Retina (tissue), 1 donor: ENCODE measurements around the gene PRM2.
A peak's percentile ranks its signal among the peaks of the same experiment; 100 is the strongest.

Experiments
- DNase-seq: peaks from one replicate; pipeline ENCODE4 v3.0.0-alpha.2; 2016

The PRM2 gene, protein sequence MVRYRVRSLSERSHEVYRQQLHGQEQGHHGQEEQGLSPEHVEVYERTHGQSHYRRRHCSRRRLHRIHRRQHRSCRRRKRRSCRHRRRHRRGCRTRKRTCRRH

GRCh38 chr16:11276143-11276895 lies at the start of gene PRM2:
Gene PRM2, minus strand, starts transcription at chr16:11276480. Its CDS starts 110 bp downstream, at chr16:11276370.
- DNase-seq = no peak

GRCh38 chr16:11325404-11326083 lies 49.3 kb upstream of the PRM2 start:
- no peak for DNase-seq

- no peak for DNase-seq
These were observed 47.5 kb upstream of the PRM2 start for GRCh38 chr16:11323551-11324336.

DNA sequence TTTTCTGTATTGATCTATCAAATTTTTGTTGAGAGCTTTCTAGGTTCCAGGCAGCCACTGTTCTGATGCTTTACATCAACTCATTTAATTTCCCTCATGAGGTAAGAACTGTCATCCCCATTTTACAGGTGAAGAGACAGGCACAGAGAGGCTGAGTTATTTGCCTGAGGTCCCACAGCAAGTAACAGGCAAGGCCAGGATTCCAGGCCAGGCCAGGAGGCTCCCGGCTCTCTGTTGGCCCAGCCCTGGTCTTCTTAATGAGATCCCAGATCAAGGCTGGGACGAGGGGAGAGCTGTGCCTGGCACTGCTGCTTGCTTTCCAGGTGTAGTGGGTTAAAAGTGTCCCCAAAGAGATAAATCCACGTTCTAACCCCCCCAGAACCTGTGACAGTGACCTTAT lies 46.5 kb upstream of the PRM2 start:
- DNase-seq = no peak

DNA sequence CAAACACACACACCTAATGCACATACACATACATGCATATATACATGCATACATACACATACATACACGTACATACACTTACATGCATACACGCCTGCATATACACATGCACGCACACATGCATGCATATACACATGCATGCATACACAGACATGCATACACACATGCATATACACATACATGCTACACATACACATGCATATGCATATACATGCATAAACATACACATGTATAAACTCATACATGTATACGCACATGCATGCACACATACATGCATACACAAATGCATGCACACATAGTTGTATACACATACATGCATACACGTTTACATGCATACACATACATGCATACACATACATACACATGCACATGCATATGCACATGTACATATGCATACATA lies 45.4 kb upstream of the PRM2 start:
- DNase-seq = no peak

GRCh38 chr16:11320170-11320569 lies 43.9 kb upstream of the PRM2 start:
- DNase-seq = no peak

DNA sequence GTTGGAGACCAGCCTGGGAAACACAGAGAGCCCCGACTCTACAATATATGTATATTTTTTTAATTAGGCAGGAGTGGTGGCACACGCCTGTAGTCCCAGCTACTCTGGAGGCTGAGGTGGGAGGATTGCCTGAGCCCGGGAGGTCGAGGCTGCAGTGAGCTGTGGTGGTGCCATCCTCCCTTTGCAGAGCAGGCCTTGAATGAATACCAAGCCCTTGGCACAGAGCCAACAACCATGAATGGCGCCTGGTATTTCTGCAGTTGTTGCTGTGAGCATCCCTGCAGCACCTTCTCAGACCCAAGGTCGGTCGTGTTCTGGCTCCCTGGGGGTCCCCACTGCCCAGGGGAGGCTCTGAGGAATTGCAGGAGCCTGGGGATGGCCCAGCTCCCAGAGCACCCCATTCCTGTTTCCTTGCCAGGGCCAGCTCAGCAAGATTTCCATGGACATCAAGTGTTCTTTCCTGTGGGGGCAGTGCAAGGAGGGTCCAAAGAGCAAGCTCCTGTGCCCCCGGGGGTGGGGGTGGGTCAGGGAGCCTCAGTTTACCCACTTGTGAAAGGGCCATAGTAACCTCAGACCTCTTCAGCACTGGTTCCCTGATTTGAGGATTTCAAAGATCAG lies 43.4 kb upstream of the PRM2 start:
- DNase-seq = no peak

GRCh38 chr16:11318817-11319216 lies 42.5 kb upstream of the PRM2 start:
- no peak for DNase-seq

DNA sequence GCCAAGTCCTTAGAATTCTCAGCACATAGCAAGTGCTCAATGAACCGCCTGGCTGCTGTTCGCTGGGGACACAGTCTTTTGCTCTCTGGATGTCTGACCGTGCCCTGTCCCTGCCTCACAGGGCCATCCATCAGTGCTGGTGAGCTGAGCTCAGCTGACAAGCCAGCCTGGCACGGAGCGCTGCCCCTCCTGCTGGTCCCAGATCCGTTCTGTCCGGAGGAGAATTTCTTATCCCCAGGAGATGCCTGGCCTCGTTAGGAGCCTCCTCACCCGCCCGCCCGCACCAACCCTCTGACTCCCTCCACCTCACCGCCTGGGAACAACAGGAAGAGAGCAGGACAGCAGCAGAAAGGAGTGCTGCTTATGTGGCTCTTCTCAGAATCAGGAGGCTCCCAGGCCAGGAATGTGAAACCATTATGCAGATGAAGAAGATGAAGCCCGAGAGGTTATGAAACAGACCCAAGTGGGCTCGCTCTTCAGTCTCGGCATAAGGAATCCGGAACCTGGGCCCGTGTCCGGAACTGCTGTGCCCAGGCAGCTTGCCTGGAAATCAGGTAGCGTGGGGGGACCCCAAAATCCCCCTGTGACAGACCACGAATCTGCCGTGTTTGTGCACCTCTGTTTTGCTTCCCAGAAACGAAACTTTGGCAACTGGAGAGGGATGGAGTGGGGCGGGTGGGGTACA lies 40.2 kb upstream of the PRM2 start:
- DNase-seq = peak; percentile 55

GRCh38 chr16:11315510-11315909 lies 39.2 kb upstream of the PRM2 start:
- peak; percentile 67 for DNase-seq

DNA sequence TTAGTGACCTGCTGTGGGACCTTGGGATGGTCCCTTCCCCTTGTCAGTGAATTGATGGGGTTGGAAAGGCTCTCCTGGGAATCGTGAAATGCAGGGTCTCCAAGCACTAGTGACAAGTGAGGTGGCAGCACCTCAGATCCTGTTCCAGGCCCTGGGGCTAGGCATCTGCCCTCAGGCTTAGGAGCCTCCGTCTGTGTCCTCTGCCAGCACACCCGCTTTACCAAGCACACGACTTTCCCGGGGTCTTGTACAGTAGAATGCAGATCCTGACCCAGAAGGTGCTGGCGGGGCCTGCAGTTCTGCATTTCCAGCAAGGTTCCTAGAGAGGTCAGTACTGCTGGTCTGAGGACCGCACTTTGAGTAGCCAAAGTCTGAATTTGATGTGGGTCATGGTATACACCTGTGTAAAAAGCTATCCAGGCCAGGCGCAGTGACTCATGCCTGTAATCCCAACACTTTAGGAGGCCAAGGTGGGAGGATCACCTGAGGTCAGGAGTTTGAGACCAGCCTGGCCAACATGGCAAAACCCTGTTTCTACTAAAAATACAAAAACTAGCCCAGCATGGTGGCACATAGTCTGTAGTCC lies 38.1 kb upstream of the PRM2 start:
- DNase-seq = no peak

- no peak for DNase-seq
These were observed 37.4 kb upstream of the PRM2 start for GRCh38 chr16:11313493-11314308.

- peak; percentile 16 for DNase-seq
These were observed 36.6 kb upstream of the PRM2 start for GRCh38 chr16:11312718-11313492.

DNA sequence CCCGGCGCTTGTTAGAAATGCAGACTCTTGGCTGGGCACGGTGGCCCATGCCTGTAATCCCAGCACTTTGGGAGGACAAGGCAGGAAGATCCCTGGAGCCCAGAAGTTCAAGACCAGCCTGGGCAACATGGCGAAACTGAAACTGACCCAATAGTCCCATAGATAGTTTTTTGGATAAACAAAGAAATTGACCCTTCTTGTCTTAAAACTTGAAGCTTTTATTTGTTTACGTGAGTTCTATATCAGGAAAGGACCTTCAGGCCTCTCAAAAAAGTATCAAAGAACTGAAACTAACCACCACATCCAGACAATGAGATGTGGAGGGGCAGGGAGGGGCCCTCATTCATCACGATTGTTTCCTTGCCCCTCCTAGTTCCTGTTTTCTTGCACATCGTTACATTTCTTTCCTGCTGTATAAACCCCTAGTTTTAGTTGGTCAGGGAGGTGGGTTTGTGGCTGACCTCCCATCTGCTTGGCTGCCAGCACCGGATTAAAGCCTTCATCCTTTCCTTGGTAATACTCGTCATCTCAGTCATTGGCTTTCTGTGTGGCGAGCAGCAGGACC lies 34.8 kb upstream of the PRM2 start:
- DNase-seq = no peak

GRCh38 chr16:11310634-11310977 lies 34.3 kb upstream of the PRM2 start:
- no peak for DNase-seq

DNA sequence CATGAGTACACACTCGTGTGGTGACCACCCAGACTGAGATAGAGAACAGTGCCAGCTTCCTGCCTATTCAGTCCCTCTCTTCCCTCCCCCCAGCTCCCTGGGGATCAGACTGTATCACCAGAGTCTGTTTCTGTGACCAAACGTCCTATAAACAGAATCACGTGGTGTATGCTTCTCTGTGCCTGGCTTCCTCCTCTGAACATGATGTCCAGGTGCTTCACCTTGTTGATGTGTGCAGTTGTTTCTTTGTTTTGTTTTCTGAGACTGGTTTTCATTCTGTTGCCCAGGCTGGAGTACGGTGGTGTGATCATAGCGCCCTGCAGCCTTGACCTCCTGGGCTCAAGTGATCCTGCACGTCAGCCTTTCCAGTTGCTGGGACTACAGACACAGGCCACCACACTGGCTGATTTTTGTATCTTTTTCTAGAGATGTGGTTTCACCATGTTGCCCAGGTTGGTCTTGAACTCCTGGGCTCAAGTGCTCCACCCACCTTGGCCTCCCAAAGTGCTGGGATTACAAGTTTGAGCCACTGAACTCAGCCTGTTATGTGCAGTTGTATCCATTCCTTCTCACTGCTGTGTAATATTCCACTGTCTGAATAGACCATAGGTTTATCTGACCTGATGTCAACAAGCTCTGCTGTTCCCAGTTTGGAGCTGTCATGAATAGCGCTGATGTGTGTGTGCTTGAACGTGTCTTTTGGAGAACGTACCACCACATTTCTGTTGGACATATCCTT lies 33.8 kb upstream of the PRM2 start:
- DNase-seq = no peak

DNA sequence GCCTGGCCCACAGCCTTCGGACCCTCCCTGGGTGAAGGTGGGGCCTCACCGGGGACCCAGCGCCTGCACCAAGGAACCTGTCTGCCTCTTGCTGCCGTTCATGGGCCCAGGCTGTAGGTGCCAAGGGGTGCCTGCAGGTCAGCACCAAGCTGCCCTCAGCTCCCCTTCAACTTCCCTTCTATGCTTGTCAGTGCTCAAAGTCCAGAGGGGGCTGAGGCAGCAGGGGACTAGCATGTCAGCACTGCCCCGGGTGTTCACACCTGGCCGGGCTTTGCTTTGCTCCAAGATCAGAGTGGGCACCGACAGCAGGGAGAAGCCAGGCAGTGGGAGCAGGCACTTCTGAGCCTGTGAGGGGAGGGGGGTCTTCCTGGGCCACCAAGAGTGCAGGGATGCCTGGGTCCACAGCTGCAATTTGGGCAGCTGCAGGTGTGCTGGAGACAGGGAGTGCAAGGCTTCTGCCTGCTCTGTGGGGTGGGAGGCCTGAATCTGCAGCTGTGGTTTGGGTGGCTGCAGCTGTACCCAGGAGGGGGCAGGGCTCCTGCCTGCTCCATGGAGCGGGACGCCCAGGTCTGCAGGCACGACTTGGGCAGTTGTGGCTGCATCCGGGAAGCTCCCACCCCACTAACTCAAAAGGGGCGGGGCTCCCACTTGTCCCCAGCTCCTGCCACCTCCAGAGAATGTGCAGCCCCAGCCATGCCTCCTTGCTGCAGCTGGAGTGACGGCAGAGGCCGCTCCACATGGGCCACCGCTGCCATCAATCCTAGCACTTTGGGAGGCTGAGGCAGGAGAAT lies 32.4 kb upstream of the PRM2 start:
- DNase-seq = no peak
